SK-N-SH treated with all-trans-retinoic acid at 6 μM for 48 hours (cell line): ENCODE results near the gene DLK1.

Experiments
- ATAC-seq: fragments of 200-7000 bp; cut with Tn5 transposase; 3 replicates; pipeline ENCODE4 v1.9.1; 2020; ENCODE audit warnings: mild to moderate bottlenecking, moderate library complexity
- ARNTL ChIP-seq: fragments of 450-650 bp; formaldehyde crosslinking; IDR thresholded peaks from 2 replicates; pipeline ENCODE4 v1.5.0; 2020; ENCODE audit warnings: low read depth, mild to moderate bottlenecking, moderate library complexity, borderline replicate concordance
- BACH2 ChIP-seq: fragments of 250-450 bp; sonication (Bioruptor Pico); IDR thresholded peaks from 2 replicates; pipeline ENCODE4 v1.9.0; 2021; ENCODE audit warnings: mild to moderate bottlenecking, borderline replicate concordance
- CSDC2 ChIP-seq: fragments of 250-450 bp; sonication (Bioruptor Pico); IDR thresholded peaks from 2 replicates; pipeline ENCODE4 v1.5.0; 2020; ENCODE audit warnings: mild to moderate bottlenecking, moderate library complexity
- ESRRG ChIP-seq: fragments of 250-450 bp; sonication (Bioruptor Pico); IDR thresholded peaks from 2 replicates; pipeline ENCODE4 v1.6.1; 2021; ENCODE audit warnings: mild to moderate bottlenecking
- GLIS3 ChIP-seq: fragments of 250-450 bp; sonication (Bioruptor Pico); IDR thresholded peaks from 2 replicates; pipeline ENCODE4 v1.5.0; 2020; ENCODE audit warnings: mild to moderate bottlenecking, moderate library complexity
- ISL1 ChIP-seq: fragments of 250-450 bp; sonication (Bioruptor Pico); IDR thresholded peaks from 2 replicates; pipeline ENCODE4 v2.1.2; 2022; ENCODE audit warnings: mild to moderate bottlenecking, moderate library complexity
- OSR1 ChIP-seq: fragments of 250-450 bp; sonication (Bioruptor Pico); IDR thresholded peaks from 2 replicates; pipeline ENCODE4 v1.8.0; 2022; ENCODE audit warnings: moderate library complexity, mild to moderate bottlenecking, inconsistent platforms
- PPARA ChIP-seq: fragments of 250-450 bp; sonication (Bioruptor Pico); IDR thresholded peaks from 2 replicates; pipeline ENCODE4 v1.5.0; 2020; ENCODE audit warnings: mild to moderate bottlenecking, borderline replicate concordance
- RARB ChIP-seq: fragments of 250-450 bp; sonication (Bioruptor Pico); IDR thresholded peaks from 2 replicates; pipeline ENCODE4 v1.8.0; 2021; ENCODE audit warnings: mild to moderate bottlenecking, moderate library complexity
- SNAI2 ChIP-seq: fragments of 250-450 bp; sonication (Bioruptor Pico); IDR thresholded peaks from 2 replicates; pipeline ENCODE4 v1.5.0; 2020; ENCODE audit warnings: mild to moderate bottlenecking, moderate library complexity
- TOX ChIP-seq: fragments of 250-450 bp; sonication (Bioruptor Pico); IDR thresholded peaks from 2 replicates; pipeline ENCODE4 v1.8.0; 2021; ENCODE audit warnings: mild to moderate bottlenecking, moderate library complexity, borderline replicate concordance
- ZC3H10 ChIP-seq: fragments of 250-450 bp; sonication (Bioruptor Pico); IDR thresholded peaks from 2 replicates; pipeline ENCODE4 v1.5.1; 2021; ENCODE audit warnings: mild to moderate bottlenecking, moderate library complexity
- ZFP3 ChIP-seq: fragments of 250-450 bp; sonication (Bioruptor Pico); IDR thresholded peaks from 2 replicates; pipeline ENCODE4 v1.5.0; 2020; ENCODE audit warnings: mild to moderate bottlenecking, moderate library complexity
- ZFP30 ChIP-seq: fragments of 450-650 bp; formaldehyde crosslinking; IDR thresholded peaks from 2 replicates; pipeline ENCODE4 v1.5.0; 2022; ENCODE audit warnings: mild to moderate bottlenecking, moderate library complexity
- ZNF565 ChIP-seq: fragments of 450-650 bp; formaldehyde crosslinking; conservative IDR thresholded peaks from 2 replicates; pipeline ENCODE4 v1.5.0; 2020; ENCODE audit warnings: low read depth, mild to moderate bottlenecking, moderate library complexity
- ZNF70 ChIP-seq: fragments of 450-650 bp; formaldehyde crosslinking; IDR thresholded peaks from 2 replicates; pipeline ENCODE4 v1.5.0; 2020; ENCODE audit warnings: mild to moderate bottlenecking, moderate library complexity
- ZNF8 ChIP-seq: fragments of 450-650 bp; formaldehyde crosslinking; IDR thresholded peaks from 2 replicates; pipeline ENCODE4 v1.5.0; 2020; ENCODE audit warnings: mild to moderate bottlenecking, moderate library complexity
- TF ChIP-seq, protein P1 (sequence below): fragments of 250-450 bp; sonication (Bioruptor Pico); IDR thresholded peaks from 2 replicates; pipeline ENCODE4 v1.8.0; 2021; ENCODE audit warnings: low read depth, mild to moderate bottlenecking, moderate library complexity, borderline replicate concordance
- TF ChIP-seq, protein P2 (sequence below): fragments of 250-450 bp; sonication (Bioruptor Pico); IDR thresholded peaks from 2 replicates; pipeline ENCODE4 v1.5.1; 2020; ENCODE audit warnings: low read depth, mild to moderate bottlenecking, moderate library complexity
- TF ChIP-seq, protein P3 (sequence below): fragments of 250-450 bp; sonication (Bioruptor Pico); IDR thresholded peaks from 2 replicates; pipeline ENCODE4 v1.8.0; 2020; ENCODE audit warnings: mild to moderate bottlenecking, moderate library complexity, borderline replicate concordance
- TF ChIP-seq, protein P4 (sequence below): fragments of 250-450 bp; sonication (Bioruptor Pico); IDR thresholded peaks from 2 replicates; pipeline ENCODE4 v1.5.1; 2021; ENCODE audit warnings: mild to moderate bottlenecking, moderate library complexity
- TF ChIP-seq, protein P5 (sequence below): fragments of 250-450 bp; sonication (Bioruptor Pico); IDR thresholded peaks from 2 replicates; pipeline ENCODE4 v1.5.0; 2020; ENCODE audit warnings: mild to moderate bottlenecking, moderate library complexity

The DLK1 gene

DNA sequence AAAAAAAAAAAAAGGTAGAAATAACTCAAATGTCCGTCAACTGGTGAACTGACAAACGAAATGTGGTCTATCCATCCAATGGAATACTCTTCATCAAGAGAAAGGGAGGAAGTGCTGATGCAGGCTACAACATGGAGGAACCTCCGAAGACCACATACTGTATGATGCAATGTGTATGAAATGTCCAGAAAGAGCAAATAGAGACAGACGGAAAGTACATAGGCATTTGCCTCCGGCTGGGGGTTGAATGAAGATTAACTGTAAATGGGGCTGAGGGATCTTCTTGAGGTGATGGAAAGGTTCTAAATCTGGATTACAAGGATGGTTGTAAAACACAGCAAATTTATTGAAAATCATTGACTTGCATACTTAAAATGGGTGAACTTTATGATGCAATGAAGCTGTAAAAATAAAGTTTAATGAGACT lies 35.4 kb downstream of the DLK1 start:
- TF ChIP-seq, protein P1, sequence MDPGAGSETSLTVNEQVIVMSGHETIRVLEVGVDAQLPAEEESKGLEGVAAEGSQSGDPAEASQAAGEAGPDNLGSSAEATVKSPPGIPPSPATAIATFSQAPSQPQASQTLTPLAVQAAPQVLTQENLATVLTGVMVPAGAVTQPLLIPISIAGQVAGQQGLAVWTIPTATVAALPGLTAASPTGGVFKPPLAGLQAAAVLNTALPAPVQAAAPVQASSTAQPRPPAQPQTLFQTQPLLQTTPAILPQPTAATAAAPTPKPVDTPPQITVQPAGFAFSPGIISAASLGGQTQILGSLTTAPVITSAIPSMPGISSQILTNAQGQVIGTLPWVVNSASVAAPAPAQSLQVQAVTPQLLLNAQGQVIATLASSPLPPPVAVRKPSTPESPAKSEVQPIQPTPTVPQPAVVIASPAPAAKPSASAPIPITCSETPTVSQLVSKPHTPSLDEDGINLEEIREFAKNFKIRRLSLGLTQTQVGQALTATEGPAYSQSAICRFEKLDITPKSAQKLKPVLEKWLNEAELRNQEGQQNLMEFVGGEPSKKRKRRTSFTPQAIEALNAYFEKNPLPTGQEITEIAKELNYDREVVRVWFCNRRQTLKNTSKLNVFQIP, result no peak
- TF ChIP-seq ISL1 (CRISPR knock-in tag) (no peak), ZNF8 (CRISPR knock-in tag) (no peak), ARNTL (CRISPR knock-in tag) (no peak), ZNF565 (no peak), ZC3H10 (CRISPR knock-in tag) (no peak), CSDC2 (CRISPR knock-in tag) (no peak), GLIS3 (CRISPR knock-in tag) (no peak), ZFP30 (no peak), TOX (CRISPR knock-in tag) (no peak), PPARA (no peak), RARB (CRISPR knock-in tag) (no peak), SNAI2 (CRISPR knock-in tag) (no peak), ESRRG (CRISPR knock-in tag) (no peak), BACH2 (no peak), ZFP3 (CRISPR knock-in tag) (no peak)
- TF ChIP-seq, protein P2, sequence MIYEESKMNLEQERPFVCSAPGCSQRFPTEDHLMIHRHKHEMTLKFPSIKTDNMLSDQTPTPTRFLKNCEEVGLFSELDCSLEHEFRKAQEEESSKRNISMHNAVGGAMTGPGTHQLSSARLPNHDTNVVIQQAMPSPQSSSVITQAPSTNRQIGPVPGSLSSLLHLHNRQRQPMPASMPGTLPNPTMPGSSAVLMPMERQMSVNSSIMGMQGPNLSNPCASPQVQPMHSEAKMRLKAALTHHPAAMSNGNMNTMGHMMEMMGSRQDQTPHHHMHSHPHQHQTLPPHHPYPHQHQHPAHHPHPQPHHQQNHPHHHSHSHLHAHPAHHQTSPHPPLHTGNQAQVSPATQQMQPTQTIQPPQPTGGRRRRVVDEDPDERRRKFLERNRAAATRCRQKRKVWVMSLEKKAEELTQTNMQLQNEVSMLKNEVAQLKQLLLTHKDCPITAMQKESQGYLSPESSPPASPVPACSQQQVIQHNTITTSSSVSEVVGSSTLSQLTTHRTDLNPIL (CRISPR knock-in tag), result no peak
- TF ChIP-seq, protein P3, sequence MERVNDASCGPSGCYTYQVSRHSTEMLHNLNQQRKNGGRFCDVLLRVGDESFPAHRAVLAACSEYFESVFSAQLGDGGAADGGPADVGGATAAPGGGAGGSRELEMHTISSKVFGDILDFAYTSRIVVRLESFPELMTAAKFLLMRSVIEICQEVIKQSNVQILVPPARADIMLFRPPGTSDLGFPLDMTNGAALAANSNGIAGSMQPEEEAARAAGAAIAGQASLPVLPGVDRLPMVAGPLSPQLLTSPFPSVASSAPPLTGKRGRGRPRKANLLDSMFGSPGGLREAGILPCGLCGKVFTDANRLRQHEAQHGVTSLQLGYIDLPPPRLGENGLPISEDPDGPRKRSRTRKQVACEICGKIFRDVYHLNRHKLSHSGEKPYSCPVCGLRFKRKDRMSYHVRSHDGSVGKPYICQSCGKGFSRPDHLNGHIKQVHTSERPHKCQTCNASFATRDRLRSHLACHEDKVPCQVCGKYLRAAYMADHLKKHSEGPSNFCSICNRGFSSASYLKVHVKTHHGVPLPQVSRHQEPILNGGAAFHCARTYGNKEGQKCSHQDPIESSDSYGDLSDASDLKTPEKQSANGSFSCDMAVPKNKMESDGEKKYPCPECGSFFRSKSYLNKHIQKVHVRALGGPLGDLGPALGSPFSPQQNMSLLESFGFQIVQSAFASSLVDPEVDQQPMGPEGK (CRISPR knock-in tag), result no peak
- TF ChIP-seq, protein P4, sequence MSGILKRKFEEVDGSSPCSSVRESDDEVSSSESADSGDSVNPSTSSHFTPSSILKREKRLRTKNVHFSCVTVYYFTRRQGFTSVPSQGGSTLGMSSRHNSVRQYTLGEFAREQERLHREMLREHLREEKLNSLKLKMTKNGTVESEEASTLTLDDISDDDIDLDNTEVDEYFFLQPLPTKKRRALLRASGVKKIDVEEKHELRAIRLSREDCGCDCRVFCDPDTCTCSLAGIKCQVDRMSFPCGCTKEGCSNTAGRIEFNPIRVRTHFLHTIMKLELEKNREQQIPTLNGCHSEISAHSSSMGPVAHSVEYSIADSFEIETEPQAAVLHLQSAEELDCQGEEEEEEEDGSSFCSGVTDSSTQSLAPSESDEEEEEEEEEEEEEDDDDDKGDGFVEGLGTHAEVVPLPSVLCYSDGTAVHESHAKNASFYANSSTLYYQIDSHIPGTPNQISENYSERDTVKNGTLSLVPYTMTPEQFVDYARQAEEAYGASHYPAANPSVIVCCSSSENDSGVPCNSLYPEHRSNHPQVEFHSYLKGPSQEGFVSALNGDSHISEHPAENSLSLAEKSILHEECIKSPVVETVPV (CRISPR knock-in tag), result no peak
- TF ChIP-seq, protein P5, sequence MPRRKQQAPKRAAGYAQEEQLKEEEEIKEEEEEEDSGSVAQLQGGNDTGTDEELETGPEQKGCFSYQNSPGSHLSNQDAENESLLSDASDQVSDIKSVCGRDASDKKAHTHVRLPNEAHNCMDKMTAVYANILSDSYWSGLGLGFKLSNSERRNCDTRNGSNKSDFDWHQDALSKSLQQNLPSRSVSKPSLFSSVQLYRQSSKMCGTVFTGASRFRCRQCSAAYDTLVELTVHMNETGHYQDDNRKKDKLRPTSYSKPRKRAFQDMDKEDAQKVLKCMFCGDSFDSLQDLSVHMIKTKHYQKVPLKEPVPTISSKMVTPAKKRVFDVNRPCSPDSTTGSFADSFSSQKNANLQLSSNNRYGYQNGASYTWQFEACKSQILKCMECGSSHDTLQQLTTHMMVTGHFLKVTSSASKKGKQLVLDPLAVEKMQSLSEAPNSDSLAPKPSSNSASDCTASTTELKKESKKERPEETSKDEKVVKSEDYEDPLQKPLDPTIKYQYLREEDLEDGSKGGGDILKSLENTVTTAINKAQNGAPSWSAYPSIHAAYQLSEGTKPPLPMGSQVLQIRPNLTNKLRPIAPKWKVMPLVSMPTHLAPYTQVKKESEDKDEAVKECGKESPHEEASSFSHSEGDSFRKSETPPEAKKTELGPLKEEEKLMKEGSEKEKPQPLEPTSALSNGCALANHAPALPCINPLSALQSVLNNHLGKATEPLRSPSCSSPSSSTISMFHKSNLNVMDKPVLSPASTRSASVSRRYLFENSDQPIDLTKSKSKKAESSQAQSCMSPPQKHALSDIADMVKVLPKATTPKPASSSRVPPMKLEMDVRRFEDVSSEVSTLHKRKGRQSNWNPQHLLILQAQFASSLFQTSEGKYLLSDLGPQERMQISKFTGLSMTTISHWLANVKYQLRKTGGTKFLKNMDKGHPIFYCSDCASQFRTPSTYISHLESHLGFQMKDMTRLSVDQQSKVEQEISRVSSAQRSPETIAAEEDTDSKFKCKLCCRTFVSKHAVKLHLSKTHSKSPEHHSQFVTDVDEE, result no peak
- no peak for ATAC-seq

DNA sequence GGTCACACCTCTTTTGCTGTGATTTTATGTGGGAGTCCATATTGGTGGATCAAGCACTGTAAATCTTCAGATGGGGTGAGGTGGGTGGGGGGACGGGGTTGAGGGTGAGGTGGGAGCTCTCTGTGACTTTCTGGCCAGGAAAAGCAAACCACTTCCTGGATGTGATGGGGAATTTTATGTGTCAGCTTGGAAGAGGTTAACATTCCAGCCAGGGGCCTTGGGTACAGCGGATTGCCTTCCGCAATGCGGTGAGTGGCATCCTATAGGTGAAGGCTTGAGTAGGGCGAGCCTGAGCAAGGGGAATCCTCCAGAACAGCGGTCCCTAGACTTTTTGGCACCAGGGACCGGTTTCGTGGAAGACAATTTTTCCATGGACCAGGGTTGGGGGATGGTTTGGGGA lies 36.2 kb downstream of the DLK1 start:
- no peak for ATAC-seq
- TF ChIP-seq OSR1 (CRISPR knock-in tag) (no peak), TOX (CRISPR knock-in tag) (no peak), PPARA (no peak), ESRRG (CRISPR knock-in tag) (no peak), RARB (CRISPR knock-in tag) (no peak), ZNF70 (CRISPR knock-in tag) (no peak), SNAI2 (CRISPR knock-in tag) (no peak), ZNF8 (CRISPR knock-in tag) (no peak), CSDC2 (CRISPR knock-in tag) (no peak), ZFP3 (CRISPR knock-in tag) (no peak), ARNTL (CRISPR knock-in tag) (no peak), ZNF565 (no peak), ZC3H10 (CRISPR knock-in tag) (no peak), ISL1 (CRISPR knock-in tag) (no peak)
- TF ChIP-seq, protein P2 (CRISPR knock-in tag), result no peak
- TF ChIP-seq, protein P4 (CRISPR knock-in tag), result no peak
- TF ChIP-seq, protein P1, result no peak
- TF ChIP-seq, protein P5, result no peak
